Measurements from ENCODE around the gene ASCL2.

The ASCL2 gene

GRCh38 chr11:2265854-2266585 is 4.4 kb downstream of the ASCL2 start:
- no peak overlapping the region for H3K9ac ChIP-seq (ENCODE audit: low read length)
- no peaks in the 10 kb centered on the region for H3K36me3 ChIP-seq (ENCODE audit: control insufficient read depth, low read depth, low read length)
- H3K4me3 ChIP-seq (ENCODE audit: low read length) = no peak overlapping the region
- H3K27me3 ChIP-seq (ENCODE audit: control insufficient read depth, insufficient read depth, low read length) = peaks cover 56% of the 10 kb centered on the region
- no peak overlapping the region for H3K27ac ChIP-seq (ENCODE audit: low read length)
- no peaks in the 10 kb centered on the region for H3K9me3 ChIP-seq (ENCODE audit: control insufficient read depth, low read depth, low read length)
- H3K4me1 ChIP-seq (ENCODE audit: control insufficient read depth, low read depth, low read length) = no peaks in the 10 kb centered on the region

GRCh38 chr11:2265396-2265795 is 5.0 kb downstream of the ASCL2 start:
- H3K4me1 ChIP-seq (ENCODE audit: control insufficient read depth, low read depth, low read length) = no peaks in the 10 kb centered on the region
- H3K36me3 ChIP-seq (ENCODE audit: control insufficient read depth, low read depth, low read length) = no peaks in the 10 kb centered on the region
- H3K27ac ChIP-seq (ENCODE audit: low read length) = no peak overlapping the region
- no peak overlapping the region for H3K4me3 ChIP-seq (ENCODE audit: low read length)
- peaks cover 50% of the 10 kb centered on the region for H3K27me3 ChIP-seq (ENCODE audit: control insufficient read depth, insufficient read depth, low read length)
- no peak overlapping the region for H3K9ac ChIP-seq (ENCODE audit: low read length)
- H3K9me3 ChIP-seq (ENCODE audit: control insufficient read depth, low read depth, low read length) = no peaks in the 10 kb centered on the region

- Histone ChIP-seq H3K27me3 (ENCODE audit: control insufficient read depth, insufficient read depth, low read length) (peaks cover 41% of the 10 kb centered on the region), H3K4me1 (ENCODE audit: control insufficient read depth, low read depth, low read length) (no peaks in the 10 kb centered on the region), H3K36me3 (ENCODE audit: control insufficient read depth, low read depth, low read length) (no peaks in the 10 kb centered on the region), H3K9ac (ENCODE audit: low read length) (no peak overlapping the region), H3K9me3 (ENCODE audit: control insufficient read depth, low read depth, low read length) (no peaks in the 10 kb centered on the region), H3K4me3 (ENCODE audit: low read length) (no peak overlapping the region), H3K27ac (ENCODE audit: low read length) (no peak overlapping the region)
These were observed 5.9 kb downstream of the ASCL2 start for GRCh38 chr11:2264366-2265053.

- H3K4me1 ChIP-seq (ENCODE audit: control insufficient read depth, low read depth, low read length) = no peaks in the 10 kb centered on the region
- peaks cover 34% of the 10 kb centered on the region for H3K27me3 ChIP-seq (ENCODE audit: control insufficient read depth, insufficient read depth, low read length)
- H3K9ac ChIP-seq (ENCODE audit: low read length) = no peak overlapping the region
- H3K9me3 ChIP-seq (ENCODE audit: control insufficient read depth, low read depth, low read length) = no peaks in the 10 kb centered on the region
- no peaks in the 10 kb centered on the region for H3K36me3 ChIP-seq (ENCODE audit: control insufficient read depth, low read depth, low read length)
- no peak overlapping the region for H3K4me3 ChIP-seq (ENCODE audit: low read length)
- no peak overlapping the region for H3K27ac ChIP-seq (ENCODE audit: low read length)
These were observed 6.5 kb downstream of the ASCL2 start for GRCh38 chr11:2263724-2264360.

GRCh38 chr11:2263071-2263565 is 7.3 kb downstream of the ASCL2 start:
- Histone ChIP-seq H3K27me3 (ENCODE audit: control insufficient read depth, insufficient read depth, low read length) (peaks cover 27% of the 10 kb centered on the region), H3K4me1 (ENCODE audit: control insufficient read depth, low read depth, low read length) (no peaks in the 10 kb centered on the region)

GRCh38 chr11:2262301-2263070 is 7.9 kb downstream of the ASCL2 start:
- no peak overlapping the region for H3K4me3 ChIP-seq (ENCODE audit: low read length)
- H3K4me1 ChIP-seq (ENCODE audit: control insufficient read depth, low read depth, low read length) = no peaks in the 10 kb centered on the region
- H3K27ac ChIP-seq (ENCODE audit: low read length) = no peak overlapping the region
- H3K9me3 ChIP-seq (ENCODE audit: control insufficient read depth, low read depth, low read length) = no peaks in the 10 kb centered on the region
- peaks cover 21% of the 10 kb centered on the region for H3K27me3 ChIP-seq (ENCODE audit: control insufficient read depth, insufficient read depth, low read length)
- no peak overlapping the region for H3K9ac ChIP-seq (ENCODE audit: low read length)
- H3K36me3 ChIP-seq (ENCODE audit: control insufficient read depth, low read depth, low read length) = no peaks in the 10 kb centered on the region

More at GRCh38 chr11:2263071-2263565, 7.3 kb downstream of the ASCL2 start:
- Histone ChIP-seq H3K9me3 (ENCODE audit: control insufficient read depth, low read depth, low read length) (no peaks in the 10 kb centered on the region), H3K9ac (ENCODE audit: low read length) (no peak overlapping the region), H3K27ac (ENCODE audit: low read length) (no peak overlapping the region), H3K4me3 (ENCODE audit: low read length) (no peak overlapping the region), H3K36me3 (ENCODE audit: control insufficient read depth, low read depth, low read length) (no peaks in the 10 kb centered on the region)

GRCh38 chr11:2261436-2262230 is 8.8 kb downstream of the ASCL2 start:
- no peaks in the 10 kb centered on the region for H3K9me3 ChIP-seq (ENCODE audit: control insufficient read depth, low read depth, low read length)
- H3K4me1 ChIP-seq (ENCODE audit: control insufficient read depth, low read depth, low read length) = no peaks in the 10 kb centered on the region
- no peak overlapping the region for H3K9ac ChIP-seq (ENCODE audit: low read length)
- peaks cover 12% of the 10 kb centered on the region for H3K27me3 ChIP-seq (ENCODE audit: control insufficient read depth, insufficient read depth, low read length)
- H3K27ac ChIP-seq (ENCODE audit: low read length) = no peak overlapping the region
- H3K36me3 ChIP-seq (ENCODE audit: control insufficient read depth, low read depth, low read length) = no peaks in the 10 kb centered on the region
- H3K4me3 ChIP-seq (ENCODE audit: low read length) = no peak overlapping the region

- H3K36me3 ChIP-seq (ENCODE audit: control insufficient read depth, low read depth, low read length) = no peaks in the 10 kb centered on the region
- no peaks in the 10 kb centered on the region for H3K4me1 ChIP-seq (ENCODE audit: control insufficient read depth, low read depth, low read length)
- no peaks in the 10 kb centered on the region for H3K9me3 ChIP-seq (ENCODE audit: control insufficient read depth, low read depth, low read length)
- H3K9ac ChIP-seq (ENCODE audit: low read length) = no peak overlapping the region
- H3K27ac ChIP-seq (ENCODE audit: low read length) = no peak overlapping the region
- H3K27me3 ChIP-seq (ENCODE audit: control insufficient read depth, insufficient read depth, low read length) = peaks cover 5% of the 10 kb centered on the region
- no peak overlapping the region for H3K4me3 ChIP-seq (ENCODE audit: low read length)
These were observed 9.7 kb downstream of the ASCL2 start for GRCh38 chr11:2260491-2261364.

GRCh38 chr11:2259897-2260451 is 10.4 kb downstream of the ASCL2 start:
- no peaks in the 10 kb centered on the region for H3K36me3 ChIP-seq (ENCODE audit: control insufficient read depth, low read depth, low read length)
- no peaks in the 10 kb centered on the region for H3K9me3 ChIP-seq (ENCODE audit: control insufficient read depth, low read depth, low read length)
- no peaks in the 10 kb centered on the region for H3K4me1 ChIP-seq (ENCODE audit: control insufficient read depth, low read depth, low read length)
- H3K27me3 ChIP-seq (ENCODE audit: control insufficient read depth, insufficient read depth, low read length) = no peaks in the 10 kb centered on the region
- no peak overlapping the region for H3K4me3 ChIP-seq (ENCODE audit: low read length)
- H3K27ac ChIP-seq (ENCODE audit: low read length) = no peak overlapping the region
- H3K9ac ChIP-seq (ENCODE audit: low read length) = no peak overlapping the region

- Histone ChIP-seq H3K9ac (ENCODE audit: low read length) (no peak overlapping the region), H3K27me3 (ENCODE audit: control insufficient read depth, insufficient read depth, low read length) (no peaks in the 10 kb centered on the region)
These were observed 10.9 kb downstream of the ASCL2 start for GRCh38 chr11:2259466-2259830.

More at GRCh38 chr11:2259466-2259830, 10.9 kb downstream of the ASCL2 start:
- Histone ChIP-seq H3K36me3 (ENCODE audit: control insufficient read depth, low read depth, low read length) (no peaks in the 10 kb centered on the region), H3K4me1 (ENCODE audit: control insufficient read depth, low read depth, low read length) (no peaks in the 10 kb centered on the region), H3K27ac (ENCODE audit: low read length) (no peak overlapping the region), H3K4me3 (ENCODE audit: low read length) (no peak overlapping the region), H3K9me3 (ENCODE audit: control insufficient read depth, low read depth, low read length) (no peaks in the 10 kb centered on the region)
